LNCaP clone FGC (cell line): ENCODE data around the gene IL5.
A peak's percentile ranks its signal among the peaks of the same experiment; 100 is the strongest.

Source experiments
- DNase-seq: peaks from one replicate; pipeline ENCODE4 v3.0.0-alpha.2; 2011; ENCODE audit warnings: low read depth
- H3K4me3 ChIP-seq: 2 replicates; pipeline ENCODE4 v1.5.1; 2011; ENCODE audit warnings: mild to moderate bottlenecking, low read depth, low read length, control low read depth
- CTCF ChIP-seq: IDR thresholded peaks from 2 replicates; pipeline ENCODE4 v1.5.1; 2012; ENCODE audit warnings: mild to moderate bottlenecking; ENCODE audit not compliant: control insufficient read depth, insufficient read depth; ENCODE audit errors: extremely low read depth

IL5 gene

GRCh38 chr5:132501629-132501956 lies 41.7 kb downstream of the IL5 start:
- TF ChIP-seq CTCF: no peak
- DNase-seq: no peak
- H3K4me3 ChIP-seq: no peak overlapping the region

- DNase-seq: no peak
- TF ChIP-seq CTCF: peak; percentile 83
- no peak overlapping the region for H3K4me3 ChIP-seq
Observed at GRCh38 chr5:132500931-132501628, 42.2 kb downstream of the IL5 start.

GRCh38 chr5:132500244-132500930 lies 42.9 kb downstream of the IL5 start:
- no peak overlapping the region for H3K4me3 ChIP-seq
- DNase-seq: no peak
- TF ChIP-seq CTCF: no peak

GRCh38 chr5:132499440-132500243 lies 43.7 kb downstream of the IL5 start:
- no peak for TF ChIP-seq CTCF
- no peak overlapping the region for H3K4me3 ChIP-seq
- no peak for DNase-seq

GRCh38 chr5:132498686-132499271 lies 44.5 kb downstream of the IL5 start:
- no peak for TF ChIP-seq CTCF

GRCh38 chr5:132498152-132498551 lies 45.2 kb downstream of the IL5 start:
- no peak overlapping the region for H3K4me3 ChIP-seq
- no peak for DNase-seq
- no peak for TF ChIP-seq CTCF

More at GRCh38 chr5:132498686-132499271, 44.5 kb downstream of the IL5 start:
- H3K4me3 ChIP-seq: no peak overlapping the region
- no peak for DNase-seq
